GM12892 (cell line): Measurements from ENCODE around the gene ERBB2.
"Not testable (repeated sequence)": the region's sequence is repeated elsewhere in the genome, so short reads cannot be mapped to it uniquely, and the experiment has no call there.

Source experiments
- DNase-seq: peaks from one replicate; pipeline ENCODE4 v3.0.0; 2011; ENCODE audit not compliant: insufficient read length
- FAIRE-seq: peaks from 2 replicates; lab custom pipeline; 2011; peaks lifted over from hg19 to GRCh38; lab: Jason Lieb, UNC
- POLR2A ChIP-seq: IDR thresholded peaks from 2 replicates; pipeline ENCODE4 v1.6.1; 2011; ENCODE audit warnings: low read depth, low read length, control low read depth
- POLR2AphosphoS5 ChIP-seq: IDR thresholded peaks from 2 replicates; pipeline ENCODE4 v1.6.1; 2011; ENCODE audit warnings: low read depth, low read length, control low read depth
- TAF1 ChIP-seq: IDR thresholded peaks from 2 replicates; pipeline ENCODE4 v1.6.1; 2011; ENCODE audit warnings: low read depth, mild to moderate bottlenecking, control low read depth, low read length, borderline replicate concordance

Gene ERBB2

GRCh38 chr17:39711851-39712250 is 12.0 kb downstream of the ERBB2 start:
- FAIRE-seq (no peak), DNase-seq (no peak)
- TF ChIP-seq POLR2A (no peak), TAF1 (no peak), POLR2AphosphoS5 (no peak)

DNA sequence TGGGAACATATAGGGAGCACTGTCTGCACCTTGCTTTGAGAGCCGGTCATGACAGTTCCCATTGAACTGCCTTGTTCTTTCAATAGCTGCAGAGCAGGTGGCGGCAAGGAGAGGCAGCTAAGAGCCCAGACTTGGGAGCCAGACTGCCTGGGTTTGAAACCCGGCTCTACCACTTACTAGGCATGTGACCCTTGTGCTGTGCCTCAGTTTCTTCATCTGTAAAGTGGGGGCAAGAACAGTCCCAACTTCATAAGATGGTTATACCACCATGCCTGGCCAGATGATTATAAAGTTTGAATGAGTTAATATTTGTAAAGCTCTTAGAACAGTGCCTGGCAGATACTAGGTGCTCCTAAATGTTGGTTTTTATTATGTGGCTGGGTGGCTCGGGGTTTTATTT is 14.4 kb downstream of the ERBB2 start:
- FAIRE-seq (no peak), DNase-seq (no peak)

DNA sequence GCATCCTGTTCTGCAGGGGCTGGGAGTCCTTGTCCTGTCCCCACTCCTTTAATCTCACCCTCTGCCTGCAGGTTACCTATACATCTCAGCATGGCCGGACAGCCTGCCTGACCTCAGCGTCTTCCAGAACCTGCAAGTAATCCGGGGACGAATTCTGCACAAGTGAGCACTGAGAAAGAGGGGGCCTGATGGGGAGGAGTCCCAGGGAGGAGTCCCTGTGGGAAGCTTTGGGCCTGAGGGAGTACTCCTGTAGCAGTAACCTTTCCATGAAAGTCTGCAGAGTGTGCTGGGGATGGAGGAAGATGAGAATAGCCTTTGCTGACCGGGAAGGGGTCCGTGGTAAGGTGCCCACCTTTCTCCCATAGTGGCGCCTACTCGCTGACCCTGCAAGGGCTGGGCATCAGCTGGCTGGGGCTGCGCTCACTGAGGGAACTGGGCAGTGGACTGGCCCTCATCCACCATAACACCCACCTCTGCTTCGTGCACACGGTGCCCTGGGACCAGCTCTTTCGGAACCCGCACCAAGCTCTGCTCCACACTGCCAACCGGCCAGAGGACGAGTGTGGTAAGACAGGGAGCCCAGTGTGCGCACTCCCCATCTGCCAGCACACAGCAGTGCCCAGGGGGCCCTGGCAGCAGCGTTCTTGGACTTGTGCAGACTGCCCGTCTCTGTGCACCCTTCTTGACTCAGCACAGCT is 15.7 kb downstream of the ERBB2 start:
- TF ChIP-seq POLR2A: no peak
- no peak for FAIRE-seq
- no peak for DNase-seq

More for the DNA sequence above, 14.4 kb downstream of the ERBB2 start:
- TF ChIP-seq POLR2AphosphoS5 (no peak), TAF1 (no peak), POLR2A (no peak)

DNA sequence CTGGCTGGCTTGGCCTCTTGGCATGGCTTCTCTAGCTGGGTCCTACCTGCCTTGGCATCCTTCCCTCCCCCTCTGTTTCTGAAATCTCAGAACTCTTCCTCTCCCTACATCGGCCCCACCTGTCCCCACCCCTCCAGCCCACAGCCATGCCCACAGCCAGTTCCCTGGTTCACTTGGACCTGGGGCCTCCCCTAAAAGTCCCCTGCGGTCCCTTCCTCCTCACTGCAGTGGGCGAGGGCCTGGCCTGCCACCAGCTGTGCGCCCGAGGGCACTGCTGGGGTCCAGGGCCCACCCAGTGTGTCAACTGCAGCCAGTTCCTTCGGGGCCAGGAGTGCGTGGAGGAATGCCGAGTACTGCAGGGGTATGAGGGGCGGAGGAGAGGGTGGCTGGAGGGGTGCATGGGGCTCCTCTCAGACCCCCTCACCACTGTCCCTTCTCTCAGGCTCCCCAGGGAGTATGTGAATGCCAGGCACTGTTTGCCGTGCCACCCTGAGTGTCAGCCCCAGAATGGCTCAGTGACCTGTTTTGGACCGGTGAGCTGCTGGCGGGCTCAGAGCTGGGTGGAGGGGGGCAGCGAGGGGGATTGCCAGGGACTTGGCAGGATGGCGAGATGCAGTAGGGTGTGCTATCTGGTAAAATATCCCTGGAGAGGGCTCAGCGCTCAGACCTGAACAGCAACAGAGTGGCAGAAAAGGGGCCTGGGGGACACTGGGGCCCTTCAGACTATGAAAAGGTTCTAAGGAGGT is 16.4 kb downstream of the ERBB2 start:
- no peak for FAIRE-seq
- TF ChIP-seq TAF1: no peak
- DNase-seq: no peak

- DNase-seq (no peak), FAIRE-seq (no peak)
- TF ChIP-seq POLR2AphosphoS5: no peak
- no peak for TF ChIP-seq TAF1
- TF ChIP-seq POLR2A: no peak
Measured at GRCh38 chr17:39716879-39717536, 17.1 kb downstream of the ERBB2 start.

- TF ChIP-seq POLR2AphosphoS5 (no peak), POLR2A (no peak), TAF1 (no peak)
- DNase-seq (no peak), FAIRE-seq (no peak)
Measured at GRCh38 chr17:39717660-39718059, 17.8 kb downstream of the ERBB2 start.

DNA sequence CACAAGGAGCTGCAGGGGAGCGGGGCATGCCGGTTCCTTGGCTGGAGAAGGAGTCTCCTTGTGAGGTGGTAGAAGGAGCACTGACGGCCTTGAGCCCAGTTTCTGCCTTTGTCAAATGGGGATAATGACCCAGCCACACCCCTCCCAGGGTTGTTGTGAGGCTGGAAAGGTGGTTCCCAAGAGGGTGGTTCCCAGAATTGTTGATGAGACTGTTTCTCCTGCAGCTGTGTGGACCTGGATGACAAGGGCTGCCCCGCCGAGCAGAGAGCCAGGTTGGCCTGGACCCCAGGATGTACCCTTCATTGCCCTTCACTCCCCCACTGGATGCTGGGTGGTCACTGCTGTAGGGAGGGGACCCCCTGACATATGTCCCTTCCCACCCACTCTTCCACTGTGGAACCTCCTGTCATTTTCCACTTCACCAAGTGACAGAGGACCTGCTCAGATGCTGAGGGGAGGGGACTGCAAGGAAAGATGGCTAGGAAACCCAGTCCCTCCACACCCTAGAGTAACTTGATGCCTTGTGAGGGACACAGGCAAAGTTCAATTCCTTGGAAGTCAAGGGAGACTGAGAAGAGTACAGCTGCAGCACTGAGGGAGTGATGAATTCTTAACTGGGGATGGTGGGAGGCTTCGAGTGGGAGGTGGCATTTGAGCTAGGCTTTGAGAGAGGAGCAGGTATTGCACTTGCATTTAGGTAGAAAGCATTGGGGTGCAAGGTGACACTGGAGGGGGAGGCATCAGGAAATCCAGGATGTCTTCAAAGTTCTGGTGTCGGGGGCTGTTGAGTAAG is 19.9 kb downstream of the ERBB2 start:
- no peak for DNase-seq
- TF ChIP-seq POLR2AphosphoS5: no peak
- no peak for FAIRE-seq

DNA sequence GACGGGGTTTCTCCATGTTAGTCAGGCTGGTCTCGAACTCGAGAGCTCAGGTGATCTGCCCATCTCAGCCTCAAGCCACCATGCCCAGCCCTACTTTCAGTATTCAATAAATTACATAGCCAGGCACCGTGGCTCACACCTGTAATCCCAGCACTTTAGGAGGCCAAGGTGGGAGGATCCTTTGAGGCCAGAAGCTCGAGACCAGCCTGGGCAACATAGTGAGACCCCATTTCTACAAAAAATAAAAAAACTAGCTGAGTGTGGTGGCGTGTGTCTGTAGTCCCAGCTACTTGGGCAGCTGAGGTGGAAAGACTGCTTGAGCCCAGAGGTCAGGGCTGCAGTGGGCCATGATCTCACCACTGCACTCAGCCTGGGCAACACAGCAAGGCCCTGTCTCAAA is 22.2 kb downstream of the ERBB2 start:
- no peak for FAIRE-seq
- TF ChIP-seq POLR2A (no peak), TAF1 (no peak), POLR2AphosphoS5 (no peak)
- DNase-seq: no peak

DNA sequence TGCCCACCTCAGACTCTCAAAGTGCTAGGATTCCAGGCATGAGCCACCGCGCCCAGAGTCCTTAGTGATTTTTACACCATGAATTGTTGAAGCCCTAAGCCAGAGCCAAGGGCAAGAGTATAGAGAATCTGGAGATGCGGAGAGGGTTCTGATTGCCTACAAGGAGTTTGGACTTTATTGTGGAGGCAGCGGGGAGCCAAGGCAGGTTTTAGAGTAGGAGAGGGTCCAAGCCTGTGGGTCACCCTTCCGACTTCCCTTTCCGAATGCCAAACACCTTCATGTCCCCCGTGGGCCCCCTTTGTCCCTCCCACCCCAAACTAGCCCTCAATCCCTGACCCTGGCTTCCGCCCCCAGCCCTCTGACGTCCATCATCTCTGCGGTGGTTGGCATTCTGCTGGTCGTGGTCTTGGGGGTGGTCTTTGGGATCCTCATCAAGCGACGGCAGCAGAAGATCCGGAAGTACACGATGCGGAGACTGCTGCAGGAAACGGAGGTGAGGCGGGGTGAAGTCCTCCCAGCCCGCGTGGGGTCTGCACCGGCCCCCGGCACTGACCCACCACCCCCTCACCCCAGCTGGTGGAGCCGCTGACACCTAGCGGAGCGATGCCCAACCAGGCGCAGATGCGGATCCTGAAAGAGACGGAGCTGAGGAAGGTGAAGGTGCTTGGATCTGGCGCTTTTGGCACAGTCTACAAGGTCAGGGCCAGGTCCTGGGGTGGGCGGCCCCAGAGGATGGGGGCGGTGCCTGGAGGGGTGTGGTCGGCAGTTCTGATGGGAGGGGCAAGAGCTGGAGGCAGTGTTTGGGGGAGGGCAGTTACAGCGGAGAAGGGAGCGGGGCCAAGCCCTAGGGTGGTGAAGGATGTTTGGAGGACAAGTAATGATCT is 23.3 kb downstream of the ERBB2 start:
- no peak for DNase-seq

GRCh38 chr17:39724731-39725130 is 24.9 kb downstream of the ERBB2 start:
- no peak for FAIRE-seq
- DNase-seq: no peak
- TF ChIP-seq POLR2AphosphoS5 (no peak), POLR2A (no peak), TAF1 (no peak)

More for the DNA sequence above, 23.3 kb downstream of the ERBB2 start:
- FAIRE-seq: no peak
- TF ChIP-seq TAF1 (no peak), POLR2AphosphoS5 (no peak), POLR2A (no peak)

- FAIRE-seq, DNase-seq: not testable (repeated sequence)
Measured at GRCh38 chr17:39725923-39726322, 26.1 kb downstream of the ERBB2 start.
